HG02642 (cell line): Measurements from ENCODE around the gene KIRREL2.
A peak's percentile ranks its signal among the peaks of the same experiment; 100 is the strongest.
"Not testable (repeated sequence)": the region's sequence is repeated elsewhere in the genome, so short reads cannot be mapped to it uniquely, and the experiment has no call there.

Source experiments
- ATAC-seq: cut with Tn5 transposase; IDR thresholded peaks from one replicate; pipeline ENCODE4 v1.9.1; 2021; ENCODE audit warnings: mild to moderate bottlenecking; ENCODE audit not compliant: unreplicated experiment, poor library complexity

KIRREL2 gene

DNA sequence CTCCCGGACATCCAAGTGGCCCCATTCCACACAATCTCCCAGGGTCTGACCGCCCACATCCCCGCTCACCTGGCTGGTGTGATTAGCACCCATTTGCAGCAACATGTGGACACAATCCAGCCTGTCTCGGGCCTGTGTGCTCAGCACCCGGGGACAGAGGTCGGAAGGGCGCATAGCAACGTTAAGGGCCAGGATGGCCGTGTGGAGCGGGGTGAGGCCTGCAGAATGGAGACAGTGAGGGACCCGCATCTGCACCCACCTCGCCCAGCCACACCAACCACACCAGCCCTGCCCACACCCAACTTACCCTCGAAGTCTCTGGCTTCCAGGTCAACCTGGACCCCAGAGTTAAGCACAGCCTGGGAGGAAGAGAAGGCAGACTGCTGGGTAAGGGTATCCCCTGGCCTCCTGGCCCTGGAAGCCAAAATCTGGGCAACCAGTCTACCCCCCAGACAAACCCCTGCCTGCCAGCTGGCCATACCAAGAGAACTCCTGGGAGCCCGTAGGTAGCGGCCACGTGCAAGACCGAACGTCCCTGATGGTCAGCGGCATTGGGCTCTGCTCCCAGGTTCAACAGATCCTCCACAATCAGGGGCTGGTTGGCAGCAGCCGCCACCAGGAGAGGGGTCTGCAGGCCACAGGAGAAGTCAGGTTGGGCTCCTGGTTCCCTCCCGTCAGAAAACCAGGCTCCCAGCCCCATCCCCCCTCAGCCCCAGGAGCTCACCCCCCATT, 39.4 kb downstream of the KIRREL2 start:
- no peak for ATAC-seq

DNA sequence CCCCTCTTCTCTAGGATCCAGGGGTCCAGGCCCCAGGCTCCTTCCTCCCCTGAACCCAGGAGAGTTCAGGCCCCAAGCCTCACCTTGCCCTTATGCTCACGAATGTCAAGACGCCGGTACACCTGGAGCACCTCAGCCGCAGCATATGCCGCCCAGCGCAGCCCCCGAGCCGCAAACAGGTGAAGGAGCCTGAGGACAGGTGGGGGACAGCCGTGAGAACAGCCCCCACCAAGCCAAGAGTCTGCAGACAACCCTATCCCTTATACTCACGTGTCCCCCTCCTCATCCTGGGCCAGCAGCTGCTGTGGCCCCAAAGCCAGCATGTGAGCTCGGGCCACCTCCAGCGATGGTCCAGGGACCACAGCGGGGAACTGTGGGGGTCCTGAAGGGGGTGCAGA, 39.9 kb downstream of the KIRREL2 start:
- no peak for ATAC-seq

DNA sequence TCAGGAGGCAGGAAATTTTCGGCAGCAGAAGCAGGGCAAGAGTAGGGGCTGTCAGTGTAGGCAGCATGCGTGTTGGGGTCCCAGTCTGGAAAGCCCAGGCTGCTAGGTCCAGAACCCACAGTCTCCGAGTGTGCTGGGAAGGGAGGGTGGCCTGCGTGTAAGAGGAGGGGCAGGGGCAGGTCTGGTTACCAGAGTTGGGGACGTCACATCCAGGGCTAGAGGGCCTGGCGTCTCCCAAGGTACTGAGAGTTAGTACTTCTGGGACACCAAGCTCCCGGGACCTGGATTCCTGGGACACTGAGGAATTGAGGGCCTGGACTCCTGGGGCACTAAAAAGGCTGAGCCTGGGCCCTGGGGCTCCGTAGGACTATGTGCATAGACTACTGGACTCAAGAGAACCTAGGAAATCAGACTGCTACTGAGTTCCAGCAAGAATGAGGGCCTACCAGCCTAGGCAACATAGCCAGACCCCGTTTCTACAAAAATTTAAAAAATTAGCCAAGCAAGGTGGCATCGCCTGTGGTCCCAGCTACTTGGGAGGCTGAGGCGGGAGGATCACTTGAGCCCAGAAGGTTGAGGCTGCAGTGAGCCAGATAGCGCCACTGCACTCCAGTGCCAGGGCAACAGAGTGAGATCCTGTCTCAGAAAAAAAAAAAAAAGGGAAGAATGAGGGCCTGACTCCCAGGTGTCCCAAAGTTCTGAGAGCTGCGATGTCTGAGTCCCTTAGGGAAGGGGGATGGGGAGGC, 41.2 kb downstream of the KIRREL2 start:
- no peak for ATAC-seq

DNA sequence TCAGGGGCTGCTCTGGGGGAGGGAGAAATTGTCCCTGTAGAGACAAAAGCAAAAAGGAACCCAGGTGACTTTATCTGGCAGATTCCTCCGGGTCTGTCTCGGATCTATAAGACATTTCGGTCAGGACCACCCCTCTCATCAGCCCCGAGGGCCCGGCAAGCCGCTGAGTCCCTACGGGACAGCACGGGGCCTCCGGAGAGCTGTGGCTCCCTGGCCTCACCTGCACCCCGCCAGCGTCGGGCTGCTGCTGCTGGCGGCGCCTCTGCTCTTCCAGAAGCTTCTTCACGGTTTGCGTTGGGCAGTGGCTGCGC, 41.7 kb downstream of the KIRREL2 start:
- no peak for ATAC-seq

DNA sequence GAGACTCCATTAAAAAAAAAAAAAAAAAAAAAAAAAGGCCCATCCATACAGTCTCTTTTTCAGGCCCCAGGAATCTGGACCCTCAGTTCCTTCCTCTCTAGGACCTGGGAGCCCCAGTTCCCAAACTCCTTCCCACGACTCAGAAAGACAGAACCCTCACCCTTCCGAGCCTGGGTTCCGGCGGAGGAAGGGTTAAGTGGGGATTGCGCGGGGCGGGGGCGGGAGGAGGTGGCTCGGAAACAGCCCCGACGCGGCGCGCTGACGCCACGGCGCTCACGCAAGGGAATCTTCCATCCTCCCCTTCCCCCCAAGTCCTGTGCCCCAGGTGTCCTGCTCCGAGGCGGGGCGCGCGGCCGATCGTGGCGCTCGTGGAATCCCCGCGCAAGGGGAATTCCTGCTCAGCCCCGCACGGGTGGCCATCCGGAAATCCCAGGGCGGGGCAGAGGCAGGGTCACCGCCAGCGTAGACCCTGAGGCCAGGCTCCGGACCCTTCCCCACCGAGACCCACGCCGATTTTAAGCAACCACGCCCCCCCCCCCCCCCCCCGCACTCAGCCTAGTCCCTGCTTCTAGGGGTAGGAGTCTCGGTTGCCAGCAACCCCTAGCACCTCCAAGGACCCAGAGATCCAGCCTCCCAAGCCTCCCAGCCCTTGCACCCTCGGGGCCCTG, 43.0 kb downstream of the KIRREL2 start:
- peak; percentile 51 for ATAC-seq

DNA sequence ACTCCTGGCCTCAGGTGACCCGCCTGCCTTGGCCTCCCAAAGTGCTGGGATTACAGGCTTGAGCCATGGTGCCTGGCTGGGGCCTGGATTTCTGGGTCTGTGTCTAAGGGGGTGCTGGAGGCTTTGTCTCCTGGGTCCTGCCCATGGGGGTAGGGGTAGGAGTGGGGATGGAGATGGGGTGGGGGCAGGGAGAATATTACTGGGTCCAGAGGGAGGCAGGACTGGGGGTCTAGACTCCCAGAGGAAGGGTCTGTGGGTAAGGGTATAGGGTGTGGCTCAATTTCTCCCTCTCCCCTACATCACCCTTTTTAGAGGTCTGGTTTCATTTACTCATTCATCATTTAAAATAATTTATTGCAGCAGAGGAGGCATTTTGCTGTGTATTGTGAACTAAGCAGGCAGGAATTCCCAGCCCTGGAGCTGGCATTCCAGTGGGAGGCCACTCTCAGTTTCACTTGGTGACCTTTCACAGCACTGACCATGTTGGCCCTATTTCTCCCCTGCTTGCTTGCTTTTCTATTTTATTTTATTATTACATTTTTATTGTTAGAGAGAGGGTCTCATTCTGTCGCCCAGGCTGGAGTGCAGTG, 44.4 kb downstream of the KIRREL2 start:
- no peak for ATAC-seq

DNA sequence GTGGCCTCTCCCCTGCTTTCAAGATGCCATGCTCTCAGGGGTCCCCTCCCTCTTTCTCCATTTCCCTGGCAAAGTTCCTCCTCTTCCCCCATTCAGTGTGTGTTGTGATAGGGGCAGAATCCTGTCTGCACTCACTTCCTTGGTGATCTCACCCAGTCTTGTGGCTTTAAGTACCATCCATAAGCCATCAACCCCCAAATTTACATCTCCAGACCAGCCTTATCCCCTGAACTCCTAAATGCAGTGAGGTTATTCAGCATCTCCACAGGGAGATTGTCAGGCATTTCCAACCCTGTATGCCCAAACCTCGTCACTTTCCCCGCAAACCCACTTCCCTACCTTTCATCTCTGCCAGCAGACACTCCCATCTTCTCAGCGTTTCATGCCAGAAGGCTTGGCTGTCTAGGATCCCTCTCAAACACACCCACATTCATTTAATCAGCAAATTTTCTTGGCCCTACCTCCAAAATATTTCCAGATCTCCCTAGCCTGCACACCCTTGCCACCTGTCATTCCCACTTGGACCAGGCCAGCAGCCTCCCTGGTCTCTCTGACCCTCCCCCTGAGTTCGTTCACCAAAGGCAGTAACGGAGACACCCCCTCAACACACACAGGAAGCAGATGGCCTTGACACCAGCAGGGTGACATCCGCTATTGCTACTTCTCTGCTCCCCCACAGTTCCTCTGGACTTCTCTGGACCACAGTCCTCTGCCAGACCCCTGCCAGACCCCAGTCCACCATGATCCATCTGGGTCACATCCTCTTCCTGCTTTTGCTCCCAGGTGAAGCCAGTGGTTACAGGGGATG, 45.3 kb downstream of the KIRREL2 start, which contains the start of gene HCST:
HCST (plus strand) TSS at position 676 of the 808 bp plus-strand sequence; CDS start at position 741, 65 bp downstream.
- ATAC-seq, result no peak

DNA sequence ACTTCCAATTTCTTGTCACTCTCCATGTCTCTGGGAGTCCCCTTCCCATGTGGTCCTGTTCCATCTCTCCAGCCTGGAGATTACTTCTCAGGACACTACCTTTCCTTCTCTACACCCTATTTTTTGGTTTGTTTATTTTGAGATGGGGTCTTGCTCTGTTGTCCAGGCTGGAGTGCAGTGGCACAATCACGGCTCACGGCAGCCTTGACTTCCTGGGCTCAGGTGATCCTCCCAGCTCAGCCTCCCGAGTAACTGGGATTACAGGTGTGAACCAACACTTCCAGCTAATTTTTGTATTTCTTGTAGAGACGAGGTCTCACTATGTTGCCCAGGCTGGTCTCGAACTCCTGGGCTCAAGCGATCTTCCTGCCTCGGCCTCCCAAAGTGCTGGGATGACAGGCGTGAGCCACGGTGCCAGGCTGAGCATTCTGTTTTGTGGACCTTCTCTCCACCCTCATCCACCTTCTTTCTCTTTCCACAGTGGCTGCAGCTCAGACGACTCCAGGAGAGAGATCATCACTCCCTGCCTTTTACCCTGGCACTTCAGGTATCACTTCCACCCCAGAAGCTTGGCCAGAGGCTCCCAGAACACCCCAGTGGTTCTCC, 46.3 kb downstream of the KIRREL2 start:
- no peak for ATAC-seq

DNA sequence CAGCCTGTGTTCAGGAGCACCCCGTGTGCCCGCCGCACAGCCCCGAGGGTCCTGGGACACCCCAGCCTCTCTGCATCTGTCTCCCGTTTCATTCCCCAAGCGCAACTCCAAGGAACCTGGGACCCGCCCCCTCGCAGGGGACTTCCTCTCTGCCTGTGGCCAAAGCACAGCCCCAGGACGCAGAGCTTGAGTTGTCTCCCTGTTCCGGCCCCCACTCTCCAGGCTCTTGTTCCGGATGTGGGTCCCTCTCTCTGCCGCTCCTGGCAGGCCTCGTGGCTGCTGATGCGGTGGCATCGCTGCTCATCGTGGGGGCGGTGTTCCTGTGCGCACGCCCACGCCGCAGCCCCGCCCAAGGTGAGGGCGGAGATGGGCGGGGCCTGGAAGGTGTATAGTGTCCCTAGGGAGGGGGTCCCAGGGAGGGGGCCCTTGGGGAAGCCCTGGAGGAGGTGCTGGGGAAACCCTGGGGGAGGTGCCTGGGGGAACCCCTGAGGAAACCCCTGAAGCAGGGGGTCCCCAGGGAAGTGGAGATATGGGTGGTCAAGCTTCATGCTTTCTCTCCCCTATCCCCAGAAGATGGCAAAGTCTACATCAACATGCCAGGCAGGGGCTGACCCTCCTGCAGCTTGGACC, 47.0 kb downstream of the KIRREL2 start:
- ATAC-seq, result peak; percentile 38

DNA sequence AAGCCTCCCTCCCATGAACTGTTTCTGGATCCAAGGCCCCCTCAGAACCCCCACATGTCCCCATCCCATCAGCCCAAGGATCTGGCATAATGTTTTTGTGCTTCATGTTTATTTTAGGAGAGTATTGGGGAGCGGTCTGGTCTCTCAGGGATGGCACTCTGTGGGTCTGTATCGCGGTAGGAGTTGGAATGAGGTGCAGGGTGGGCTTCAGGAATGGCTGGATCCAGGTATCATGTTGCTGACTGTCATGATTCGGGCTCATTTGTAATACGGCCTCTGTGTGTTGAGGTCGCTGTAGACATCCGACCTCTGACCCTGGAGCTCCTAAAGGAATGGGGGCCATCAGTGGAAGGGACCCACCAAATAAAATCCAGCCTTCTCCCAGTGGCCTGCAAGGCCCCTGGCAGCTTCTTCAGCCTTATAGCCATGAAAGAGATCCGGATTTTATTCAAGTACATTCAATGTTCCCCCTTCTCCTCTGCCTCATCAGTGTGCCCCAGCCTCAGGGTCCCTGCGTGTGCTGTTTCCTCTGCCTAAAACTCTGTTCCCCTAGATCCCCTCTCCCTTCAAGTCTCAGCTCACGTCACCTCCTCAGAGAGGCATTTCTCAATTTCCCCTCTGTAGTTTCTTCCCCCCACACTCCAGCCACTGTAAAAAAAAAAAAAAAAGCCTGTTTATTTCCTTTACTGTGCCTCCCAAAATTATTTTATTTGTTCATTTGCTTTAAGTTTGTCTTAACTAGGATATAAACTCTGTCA, 47.8 kb downstream of the KIRREL2 start:
- no peak for ATAC-seq

DNA sequence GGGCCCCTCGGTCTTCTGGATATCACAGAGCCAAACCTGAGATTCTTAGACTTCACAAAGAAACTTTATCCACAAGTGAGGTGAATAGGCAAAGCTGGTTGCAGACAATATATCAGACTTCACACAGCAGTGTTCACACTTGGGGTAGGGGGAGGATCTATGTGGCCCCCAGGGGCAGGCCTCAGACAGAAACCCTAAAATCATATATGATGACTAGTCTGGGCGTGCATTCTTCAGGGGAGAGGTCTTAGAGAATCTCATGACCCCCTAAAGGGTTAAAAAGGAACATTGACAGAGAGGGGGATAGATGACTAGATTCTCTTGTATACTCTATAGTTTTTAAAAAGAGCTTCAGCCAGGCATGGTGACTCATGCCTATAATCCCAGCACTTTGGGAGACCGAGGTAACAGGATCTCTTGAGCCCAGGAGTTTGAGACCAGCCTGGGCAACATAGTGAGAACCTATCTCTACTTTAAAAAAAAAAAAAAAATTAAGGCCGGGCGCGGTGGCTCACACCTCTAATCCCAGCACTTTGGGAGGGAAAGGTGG, 48.5 kb downstream of the KIRREL2 start:
- no peak for ATAC-seq

DNA sequence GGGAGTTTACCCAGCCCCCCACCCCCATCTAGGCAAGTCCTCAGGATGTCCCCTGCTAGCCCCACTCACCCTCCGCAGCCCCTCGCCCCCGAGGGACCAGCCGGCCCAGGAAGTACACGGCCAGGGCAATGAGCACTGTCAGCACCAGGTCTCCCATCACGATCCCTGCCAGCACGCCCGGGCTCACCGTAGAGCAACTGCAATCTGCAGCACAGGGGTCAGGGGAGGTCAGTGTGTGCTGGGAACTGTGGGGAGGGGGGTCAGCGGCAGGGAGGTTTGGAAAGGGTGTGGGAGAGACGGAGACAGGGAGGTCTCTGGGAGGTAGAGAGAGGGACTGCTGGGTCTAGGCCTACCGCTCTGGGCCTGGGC, 50.6 kb downstream of the KIRREL2 start:
- no peak for ATAC-seq

DNA sequence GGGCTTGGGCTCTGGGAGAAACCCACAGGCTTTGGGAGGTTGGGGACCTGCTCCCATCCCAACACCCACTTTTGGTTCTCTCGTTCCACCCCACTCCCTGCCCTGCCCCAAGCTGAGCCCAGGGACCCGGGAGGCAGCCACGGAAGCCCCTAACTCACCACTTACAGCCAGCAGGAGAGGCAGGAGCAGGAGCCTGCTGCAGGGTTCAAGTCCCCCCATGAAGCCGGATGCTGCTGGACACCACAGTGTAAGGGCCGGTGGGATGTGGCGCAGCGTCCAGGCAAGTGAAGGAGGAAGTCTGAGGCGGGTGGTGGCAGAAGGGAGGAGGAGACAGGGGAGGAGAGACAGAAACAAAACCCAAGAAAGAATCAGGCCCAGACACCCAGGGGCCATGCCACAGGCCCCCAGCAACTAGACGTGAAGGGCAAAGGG, 51.3 kb downstream of the KIRREL2 start, which contains the start of gene TYROBP:
TYROBP (minus strand) TSS at position 286 of the 432 bp plus-strand sequence; CDS start at position 219, 67 bp downstream.
- no peak for ATAC-seq

DNA sequence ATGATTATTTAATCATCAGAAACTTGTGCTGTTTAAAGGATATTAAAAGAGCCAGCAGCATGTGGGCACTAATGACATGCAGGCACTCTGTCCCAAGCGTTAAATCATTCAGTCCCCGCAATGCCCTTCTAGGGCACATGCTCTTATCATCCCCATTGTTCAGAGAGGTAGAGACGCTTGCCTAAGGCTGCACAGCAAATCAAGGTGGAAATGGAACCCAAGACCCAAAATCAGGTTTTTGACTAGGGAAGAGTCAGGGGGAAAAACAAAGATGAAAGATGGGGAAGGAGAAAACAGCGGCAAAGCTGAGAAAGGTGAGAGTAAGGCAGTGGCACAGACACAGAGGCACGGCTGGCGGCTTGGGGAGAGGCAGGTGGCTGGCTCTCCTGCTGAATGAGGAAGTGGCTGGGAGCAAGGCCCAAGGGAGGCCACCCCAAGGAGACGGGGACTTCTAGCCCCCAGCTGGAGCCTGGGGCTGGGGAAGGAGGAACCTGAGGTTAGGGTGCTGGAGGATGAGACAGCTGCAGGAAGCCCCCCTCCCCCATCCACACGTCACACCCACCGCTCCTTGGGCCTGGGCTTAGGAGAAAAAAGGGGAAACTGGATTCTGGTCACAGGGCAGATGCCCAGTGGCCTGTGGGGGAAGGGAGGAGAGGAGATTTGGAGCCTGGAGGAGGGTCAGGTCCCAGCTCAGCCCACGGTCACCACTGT, 52.4 kb downstream of the KIRREL2 start:
- no peak for ATAC-seq

DNA sequence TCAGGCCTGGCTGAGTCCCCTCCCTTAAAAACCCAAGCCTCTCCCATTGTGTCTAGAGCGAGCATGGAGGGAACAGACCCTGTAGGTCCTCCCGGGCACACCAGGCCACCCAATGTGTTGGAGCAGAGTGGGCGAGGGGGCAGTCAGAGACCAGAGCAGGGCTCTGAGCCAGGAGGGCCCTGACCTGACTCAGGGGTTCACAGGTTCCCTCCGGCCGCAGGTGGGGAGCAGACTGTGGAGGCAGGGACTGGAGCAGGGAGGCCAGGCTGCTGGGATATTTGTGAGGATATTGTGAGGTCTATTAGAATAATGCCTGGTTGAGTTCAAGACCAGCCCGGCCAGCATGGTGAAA, 52.9 kb downstream of the KIRREL2 start:
- no peak for ATAC-seq

DNA sequence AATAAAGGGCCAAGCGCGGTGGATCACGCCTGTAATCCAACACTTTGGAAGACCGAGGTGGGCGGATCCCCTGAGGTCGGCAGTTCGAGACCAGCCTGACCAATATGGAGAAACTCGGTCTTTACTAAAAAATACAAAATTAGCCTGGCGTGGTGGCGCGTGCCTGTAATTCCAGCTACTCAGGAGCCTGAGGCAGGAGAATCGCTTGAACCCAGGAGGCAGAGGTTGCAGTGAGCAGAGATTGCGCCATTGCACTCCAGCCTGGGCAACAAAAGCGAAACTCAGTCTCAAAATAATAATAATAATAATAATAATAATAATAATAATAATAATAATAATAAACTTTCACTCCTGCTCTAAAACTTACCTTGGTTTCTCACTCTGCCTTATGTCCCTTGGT, 53.6 kb downstream of the KIRREL2 start:
- not testable (repeated sequence) for ATAC-seq

DNA sequence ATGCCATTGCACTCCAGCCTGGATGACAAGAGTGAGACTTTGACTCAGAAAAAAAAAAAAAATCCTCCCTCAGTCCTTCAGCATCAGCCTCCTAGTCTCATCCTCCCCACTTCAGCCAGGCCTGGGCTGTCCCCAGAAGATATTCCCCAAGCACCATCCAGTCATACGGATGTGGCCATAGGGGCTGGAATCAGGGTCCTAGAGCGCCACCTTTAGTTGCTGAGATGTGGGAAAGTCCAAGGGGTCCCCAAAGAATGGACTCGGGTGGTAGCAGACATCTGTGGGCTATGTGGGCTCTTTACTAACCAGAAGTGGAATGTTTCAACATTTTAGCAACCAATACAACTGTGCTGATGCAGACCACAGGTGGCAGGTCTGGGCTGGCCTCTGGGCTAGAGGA, 54.5 kb downstream of the KIRREL2 start:
- no peak for ATAC-seq

DNA sequence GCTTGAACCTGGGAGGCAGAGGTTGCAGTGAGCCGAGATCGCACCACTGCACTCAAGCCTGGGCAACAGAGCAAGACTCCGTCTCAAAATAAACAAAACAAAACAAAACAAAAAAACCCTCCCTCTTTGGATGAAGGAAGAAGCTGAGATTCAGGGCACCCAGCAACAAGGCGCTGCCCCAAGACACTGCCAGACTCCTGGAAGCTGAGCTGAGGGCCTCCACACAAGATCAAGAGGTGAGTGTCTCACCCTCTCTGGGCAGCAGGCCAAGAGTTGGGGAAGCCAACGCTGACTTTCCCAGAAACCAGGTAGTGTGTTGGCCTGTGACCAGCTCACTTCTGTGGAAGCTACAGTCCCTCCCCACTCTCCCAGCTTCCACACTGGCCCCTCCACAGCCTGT, 55.1 kb downstream of the KIRREL2 start:
- no peak for ATAC-seq
